NCI-H82 (cell line): ENCODE results near the gene HDAC2.
"Not testable (repeated sequence)": the region's sequence is repeated elsewhere in the genome, so short reads cannot be mapped to it uniquely, and the experiment has no call there.

ENCODE experiments used
- DNase-seq: peaks from one replicate; lab custom pipeline; 2025; lab: John Stamatoyannopoulos, UW

Gene HDAC2

GRCh38 chr6:113971741-113972140 lies 793 bp upstream of the HDAC2 start:
- DNase-seq = peak; percentile 53

- peak; percentile 73 for DNase-seq
These were observed 802 bp downstream of the HDAC2 start for GRCh38 chr6:113969888-113970804.

GRCh38 chr6:113968472-113968871 lies 2.5 kb downstream of the HDAC2 start:
- DNase-seq = peak; percentile 32

GRCh38 chr6:113967777-113968176 lies 3.2 kb downstream of the HDAC2 start:
- DNase-seq = peak; percentile 57

- no peak for DNase-seq
These were observed 10.2 kb downstream of the HDAC2 start for GRCh38 chr6:113960795-113961194.

- DNase-seq = no peak
These were observed 11.7 kb downstream of the HDAC2 start for GRCh38 chr6:113959235-113959634.

- no peak for DNase-seq
These were observed 16.3 kb downstream of the HDAC2 start for GRCh38 chr6:113954653-113955052.

GRCh38 chr6:113953346-113953745 lies 17.6 kb downstream of the HDAC2 start:
- no peak for DNase-seq

GRCh38 chr6:113949499-113949898 lies 21.4 kb downstream of the HDAC2 start:
- no peak for DNase-seq

GRCh38 chr6:113944701-113945100 lies 26.2 kb downstream of the HDAC2 start:
- no peak for DNase-seq

GRCh38 chr6:113939825-113940224 lies 31.1 kb downstream of the HDAC2 start:
- no peak for DNase-seq

GRCh38 chr6:113936093-113936934 lies 34.6 kb downstream of the HDAC2 start:
- DNase-seq = peak; percentile 76

GRCh38 chr6:113934101-113934500 lies 36.8 kb downstream of the HDAC2 start:
- DNase-seq = no peak

GRCh38 chr6:113931907-113932306 lies 39.0 kb downstream of the HDAC2 start:
- not testable (repeated sequence) for DNase-seq

- no peak for DNase-seq
These were observed 40.8 kb downstream of the HDAC2 start for GRCh38 chr6:113930183-113930582.

GRCh38 chr6:113927001-113927400 lies 43.9 kb downstream of the HDAC2 start:
- no peak for DNase-seq

GRCh38 chr6:113925378-113925777 lies 45.6 kb downstream of the HDAC2 start:
- no peak for DNase-seq

GRCh38 chr6:113924312-113924723 lies 46.6 kb downstream of the HDAC2 start:
- no peak for DNase-seq

GRCh38 chr6:113923526-113923925 lies 47.4 kb downstream of the HDAC2 start:
- no peak for DNase-seq

GRCh38 chr6:113921299-113921904 lies 49.5 kb downstream of the HDAC2 start:
- no peak for DNase-seq

- DNase-seq = no peak
These were observed 50.2 kb downstream of the HDAC2 start for GRCh38 chr6:113920663-113921267.

- DNase-seq = not testable (repeated sequence)
These were observed 60.7 kb downstream of the HDAC2 start for GRCh38 chr6:113910285-113910684.
